Cardiac muscle cell (in vitro differentiated cells and primary cell): ENCODE data around the gene SLC25A22. TPM values are rescaled to one million over a fixed set of nuclear protein-coding genes. Genes with fewer than 3 reads are reported as not detected.

ENCODE experiments used
- DNase-seq, 2 donors: peaks; one replicate each; pipeline versions ENCODE4 v3.0.0 to v3.0.0-alpha.2; 2010 to 2017; ENCODE audit warnings: low read depth in 1 of 2, low spot score in 1 of 2
- H3K27ac ChIP-seq: fragments of 200-600 bp; sonication (generic); 2 replicates; pipeline ENCODE4 v1.5.1; 2016
- H3K27me3 ChIP-seq: fragments of 200-600 bp; sonication (generic); 2 replicates; pipeline ENCODE4 v1.6.0; 2016; ENCODE audit warnings: control low read depth
- H3K36me3 ChIP-seq: fragments of 200-600 bp; sonication (generic); 2 replicates; pipeline ENCODE4 v1.5.1; 2016; ENCODE audit warnings: control low read depth
- H3K4me1 ChIP-seq: fragments of 200-600 bp; sonication (generic); 2 replicates; pipeline ENCODE4 v1.8.1; 2017; ENCODE audit warnings: low read depth, mild to moderate bottlenecking, mixed run types
- H3K4me3 ChIP-seq: fragments of 200-600 bp; sonication (generic); 2 replicates; pipeline ENCODE4 v1.5.1; 2016; ENCODE audit warnings: mild to moderate bottlenecking
- H3K9me3 ChIP-seq: fragments of 200-600 bp; sonication (generic); 2 replicates; pipeline ENCODE4 v1.5.1; 2017; ENCODE audit warnings: low read depth, mild to moderate bottlenecking, control low read depth
- polyA plus RNA-seq: library from polyadenylated mRNA; unstranded; fragments of >200 nt; fragmentation: Nextera tagmentation; extraction: Ambion mirVana; gene quantifications from 2 replicates; pipeline ENCODE4 v1.2.1, GENCODE V29; 2016
- total RNA-seq: library from RNA; depleted of rRNA; stranded (reverse); fragments of >200 nt; gene quantifications from 2 replicates; pipeline ENCODE4 v1.2.3, GENCODE V29; 2016
- TF ChIP-seq, protein P1 (sequence below): IDR thresholded peaks from 2 replicates; pipeline ENCODE4 v1.5.1; 2012; ENCODE audit warnings: low read depth, mild to moderate bottlenecking, low read length

The SLC25A22 gene
- total and polyA plus RNA-seq, 2 experiments from 2014 or later: 17.6 to 21.2 TPM

DNA sequence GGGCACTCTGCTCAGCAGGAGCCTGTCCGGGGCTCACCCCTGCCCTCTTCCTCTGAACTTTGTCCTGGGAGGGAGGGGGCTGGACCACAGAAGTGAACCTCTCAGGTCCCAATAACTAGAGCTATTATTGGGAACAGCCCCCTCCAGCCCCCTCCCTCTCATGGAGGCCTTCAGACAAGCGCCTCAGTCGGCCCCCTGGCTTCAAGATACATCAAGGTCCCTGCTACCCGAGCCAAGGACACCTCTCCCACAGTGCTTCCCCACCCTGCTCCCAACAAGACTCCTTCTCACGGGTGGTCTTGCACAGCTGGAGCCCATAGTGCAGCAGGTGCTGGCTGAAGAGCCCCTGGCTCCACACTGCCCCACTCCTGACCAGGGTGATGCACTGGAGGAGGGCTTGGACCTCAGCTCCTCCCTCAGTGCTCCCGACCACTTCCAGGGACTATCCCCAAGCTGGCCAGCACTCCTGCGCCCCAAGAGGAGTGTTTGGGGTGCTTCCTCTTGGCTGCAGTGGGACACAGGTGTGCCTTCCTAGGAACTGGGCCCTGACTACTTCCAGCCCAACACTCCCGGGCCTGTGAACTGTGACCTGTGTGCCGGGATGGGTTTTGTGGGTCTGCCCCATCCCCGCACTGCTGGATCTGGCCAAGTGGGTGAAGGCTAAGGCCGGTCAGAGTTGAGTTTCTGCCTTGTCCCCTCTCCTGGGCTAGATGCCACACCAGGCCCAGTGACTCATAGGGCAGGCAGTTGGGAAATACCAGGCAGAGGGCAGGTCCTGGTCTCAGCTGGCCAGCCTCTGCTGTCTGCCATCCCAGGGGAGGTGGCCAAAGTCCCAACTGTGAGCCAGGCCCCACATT, 22.8 kb upstream of the SLC25A22 start:
- peaks cover 7% of the 10 kb centered on the region for H3K36me3 ChIP-seq
- H3K27ac ChIP-seq: peak overlapping the region; percentile 95
- H3K27me3 ChIP-seq: no peaks in the 10 kb centered on the region
- peak overlapping the region; percentile 94 for H3K4me3 ChIP-seq
- no peaks in the 10 kb centered on the region for H3K4me1 ChIP-seq
- no peaks in the 10 kb centered on the region for H3K9me3 ChIP-seq
- DNase-seq: peak in 1 of 2 donors; percentile 60
- TF ChIP-seq, protein P1, sequence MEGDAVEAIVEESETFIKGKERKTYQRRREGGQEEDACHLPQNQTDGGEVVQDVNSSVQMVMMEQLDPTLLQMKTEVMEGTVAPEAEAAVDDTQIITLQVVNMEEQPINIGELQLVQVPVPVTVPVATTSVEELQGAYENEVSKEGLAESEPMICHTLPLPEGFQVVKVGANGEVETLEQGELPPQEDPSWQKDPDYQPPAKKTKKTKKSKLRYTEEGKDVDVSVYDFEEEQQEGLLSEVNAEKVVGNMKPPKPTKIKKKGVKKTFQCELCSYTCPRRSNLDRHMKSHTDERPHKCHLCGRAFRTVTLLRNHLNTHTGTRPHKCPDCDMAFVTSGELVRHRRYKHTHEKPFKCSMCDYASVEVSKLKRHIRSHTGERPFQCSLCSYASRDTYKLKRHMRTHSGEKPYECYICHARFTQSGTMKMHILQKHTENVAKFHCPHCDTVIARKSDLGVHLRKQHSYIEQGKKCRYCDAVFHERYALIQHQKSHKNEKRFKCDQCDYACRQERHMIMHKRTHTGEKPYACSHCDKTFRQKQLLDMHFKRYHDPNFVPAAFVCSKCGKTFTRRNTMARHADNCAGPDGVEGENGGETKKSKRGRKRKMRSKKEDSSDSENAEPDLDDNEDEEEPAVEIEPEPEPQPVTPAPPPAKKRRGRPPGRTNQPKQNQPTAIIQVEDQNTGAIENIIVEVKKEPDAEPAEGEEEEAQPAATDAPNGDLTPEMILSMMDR: no peak

DNA sequence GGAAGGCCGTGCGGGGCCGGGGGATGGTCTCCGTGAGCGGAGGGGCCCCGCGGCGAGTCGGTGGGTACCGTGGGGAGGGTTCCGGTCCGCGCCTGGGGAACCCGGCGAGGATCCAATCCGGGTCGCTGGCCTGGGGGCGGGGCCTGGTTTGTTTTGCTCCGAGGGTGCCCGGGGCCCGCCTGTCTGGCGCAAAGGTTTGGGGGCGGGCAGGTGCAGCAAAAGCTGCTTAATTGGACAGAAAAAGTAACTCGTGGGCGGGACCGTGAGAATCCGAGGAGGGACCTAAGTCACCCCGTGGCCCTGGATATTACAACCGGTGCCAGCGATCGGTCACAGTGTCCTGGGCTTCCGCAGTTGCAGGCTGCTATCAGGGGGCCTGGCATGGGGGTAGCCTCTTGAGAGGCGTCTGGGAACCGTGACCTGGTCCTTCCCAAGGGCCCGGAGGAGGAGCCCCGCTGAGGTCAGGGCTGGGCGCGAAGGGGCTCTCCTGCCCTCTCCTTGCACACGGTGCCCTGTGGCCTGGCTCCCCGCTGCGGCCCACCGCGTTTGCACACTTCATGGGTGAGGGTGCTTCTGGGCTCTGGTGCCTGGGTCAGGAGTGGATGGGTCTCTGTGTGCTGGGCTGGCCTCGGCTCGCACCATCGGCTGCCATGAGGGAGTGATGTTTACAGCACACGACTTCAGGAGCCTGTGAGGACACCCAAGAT, 22.0 kb upstream of the SLC25A22 start:
- H3K9me3 ChIP-seq: no peaks in the 10 kb centered on the region
- peak overlapping the region; percentile 94 for H3K4me3 ChIP-seq
- TF ChIP-seq, protein P1: no peak
- peaks cover 7% of the 10 kb centered on the region for H3K36me3 ChIP-seq
- H3K27me3 ChIP-seq: no peaks in the 10 kb centered on the region
- DNase-seq: peak; percentile 72 to 96
- peak overlapping the region; percentile 95 for H3K27ac ChIP-seq
- no peaks in the 10 kb centered on the region for H3K4me1 ChIP-seq

DNA sequence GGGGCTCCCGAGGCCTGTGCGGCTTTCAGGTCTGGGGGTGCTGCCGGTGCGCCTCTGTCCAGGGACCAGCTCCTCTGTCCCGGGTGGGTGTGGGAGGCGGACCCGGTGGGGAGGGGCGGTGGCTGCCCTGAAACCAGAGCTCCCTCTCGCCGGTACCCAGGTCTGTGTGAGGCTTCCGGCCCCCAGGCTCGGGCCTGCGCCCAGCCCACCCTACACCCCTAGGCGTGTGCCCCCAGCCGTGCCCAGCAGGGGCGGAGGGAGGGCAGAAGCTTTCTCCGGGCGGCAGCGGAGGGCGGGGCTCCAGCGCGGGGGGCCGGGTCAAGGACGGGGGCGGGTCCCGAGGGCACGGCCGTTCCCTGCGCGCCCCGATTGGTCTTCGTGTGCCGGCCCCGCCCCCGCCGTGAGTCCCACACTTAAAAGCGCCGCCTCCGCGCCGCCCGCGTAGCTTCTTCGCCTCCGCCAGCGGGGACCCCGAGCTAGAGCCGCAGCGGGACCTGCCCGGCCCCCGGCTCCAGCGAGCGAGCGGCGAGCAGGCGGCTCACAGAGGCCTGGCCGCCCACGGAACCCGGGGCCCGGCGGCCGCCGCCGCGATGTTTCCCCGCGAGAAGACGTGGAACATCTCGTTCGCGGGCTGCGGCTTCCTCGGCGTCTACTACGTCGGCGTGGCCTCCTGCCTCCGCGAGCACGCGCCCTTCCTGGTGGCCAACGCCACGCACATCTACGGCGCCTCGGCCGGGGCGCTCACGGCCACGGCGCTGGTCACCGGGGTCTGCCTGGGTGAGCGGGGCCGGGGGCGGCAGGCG, 21.2 kb upstream of the SLC25A22 start:
- H3K4me3 ChIP-seq: peak overlapping the region; percentile 94
- H3K27ac ChIP-seq: peak overlapping the region; percentile 95
- no peaks in the 10 kb centered on the region for H3K9me3 ChIP-seq
- peak; percentile 91 to 98 for DNase-seq
- no peaks in the 10 kb centered on the region for H3K27me3 ChIP-seq
- peaks cover 5% of the 10 kb centered on the region for H3K36me3 ChIP-seq
- H3K4me1 ChIP-seq: no peaks in the 10 kb centered on the region
- TF ChIP-seq, protein P1: no peak

DNA sequence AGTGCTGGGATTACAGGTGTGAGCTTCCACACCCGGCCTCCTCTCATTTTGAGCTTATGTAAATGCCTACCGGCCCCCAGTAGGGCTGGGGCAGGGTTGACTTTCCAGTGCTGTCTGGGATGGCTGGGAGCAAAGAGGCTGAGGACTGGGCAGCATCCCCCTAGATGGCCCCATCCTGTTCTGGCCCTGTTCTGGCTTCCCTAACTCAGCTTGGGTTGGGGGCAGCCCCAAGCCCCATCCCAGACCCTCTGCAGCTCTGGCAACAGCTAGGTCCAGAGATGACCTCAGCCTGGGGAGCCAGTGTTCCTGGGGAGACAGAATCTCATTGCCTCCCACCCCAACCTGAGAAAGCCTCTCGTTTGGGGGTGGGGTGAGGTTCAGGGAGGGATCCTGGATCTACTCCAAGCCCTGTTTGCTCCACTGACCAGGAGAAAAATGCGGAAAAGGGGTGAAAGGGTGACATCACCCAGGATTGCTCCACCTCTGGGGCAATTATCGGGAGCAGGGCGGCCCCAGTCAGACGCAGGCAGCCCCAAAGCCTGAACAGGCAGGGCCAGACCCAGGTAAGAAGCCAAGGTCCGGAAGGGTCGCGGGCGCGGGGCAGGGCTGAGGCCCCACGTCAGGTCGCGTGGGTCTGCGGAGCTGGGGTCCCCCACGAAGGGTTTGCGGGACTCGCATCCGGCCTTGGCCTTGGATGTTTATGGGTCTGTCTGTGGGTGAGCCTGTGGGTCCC, 20.5 kb upstream of the SLC25A22 start, which contains the start of gene PNPLA2:
Gene PNPLA2 (plus strand): TSS at position 519 of the 733 bp plus-strand sequence. CDS start 805 bp downstream, outside the sequence.
- Histone ChIP-seq H3K4me1 (no peaks in the 10 kb centered on the region), H3K27ac (peak within 1 kb of the TSS; percentile 95), H3K9me3 (no peaks in the 10 kb centered on the region), H3K36me3 (no peaks in the 10 kb centered on the region), H3K27me3 (no peaks in the 10 kb centered on the region), H3K4me3 (peak within 1 kb of the TSS; percentile 94)
- DNase-seq: peak in 1 of 2 donors; percentile 78
- TF ChIP-seq, protein P1: no peak

DNA sequence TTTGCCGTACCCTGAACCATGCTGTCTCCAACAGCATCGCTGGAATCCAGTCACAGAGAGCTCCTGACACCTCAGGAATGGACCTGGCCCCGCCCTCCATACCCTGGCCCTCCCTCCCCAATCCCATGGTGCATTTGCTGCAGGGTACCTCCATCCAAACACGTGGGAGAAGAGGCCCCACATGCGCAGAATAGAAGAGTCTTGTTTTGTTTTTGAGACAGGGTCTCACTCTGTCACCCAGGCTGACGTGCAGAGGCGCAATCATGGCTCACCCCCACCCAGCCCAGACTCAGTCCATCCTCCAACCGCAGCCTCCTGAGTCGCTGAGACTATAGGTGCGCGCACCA, 18.3 kb upstream of the SLC25A22 start:
- Histone ChIP-seq H3K4me3 (no peak overlapping the region), H3K36me3 (peaks cover 17% of the 10 kb centered on the region), H3K27me3 (no peaks in the 10 kb centered on the region), H3K9me3 (no peaks in the 10 kb centered on the region), H3K4me1 (no peaks in the 10 kb centered on the region), H3K27ac (no peak overlapping the region)
- TF ChIP-seq, protein P1: no peak
- DNase-seq: no peak
